DND-41 (cell line): ENCODE results near the gene DCTN3.

Experiments
- EZH2 ChIP-seq: IDR thresholded peaks from 3 replicates; pipeline ENCODE4 v1.6.1; 2012; ENCODE audit warnings: borderline replicate concordance, low read depth, mild to moderate bottlenecking, moderate library complexity, low read length, inconsistent platforms; ENCODE audit not compliant: severe bottlenecking
- TF ChIP-seq, protein P1 (sequence below): IDR thresholded peaks from 2 replicates; pipeline ENCODE4 v1.5.1; 2012; ENCODE audit warnings: borderline replicate concordance, low read length, moderate library complexity, mild to moderate bottlenecking; ENCODE audit not compliant: poor library complexity, severe bottlenecking; ENCODE audit errors: extremely low read depth

DNA sequence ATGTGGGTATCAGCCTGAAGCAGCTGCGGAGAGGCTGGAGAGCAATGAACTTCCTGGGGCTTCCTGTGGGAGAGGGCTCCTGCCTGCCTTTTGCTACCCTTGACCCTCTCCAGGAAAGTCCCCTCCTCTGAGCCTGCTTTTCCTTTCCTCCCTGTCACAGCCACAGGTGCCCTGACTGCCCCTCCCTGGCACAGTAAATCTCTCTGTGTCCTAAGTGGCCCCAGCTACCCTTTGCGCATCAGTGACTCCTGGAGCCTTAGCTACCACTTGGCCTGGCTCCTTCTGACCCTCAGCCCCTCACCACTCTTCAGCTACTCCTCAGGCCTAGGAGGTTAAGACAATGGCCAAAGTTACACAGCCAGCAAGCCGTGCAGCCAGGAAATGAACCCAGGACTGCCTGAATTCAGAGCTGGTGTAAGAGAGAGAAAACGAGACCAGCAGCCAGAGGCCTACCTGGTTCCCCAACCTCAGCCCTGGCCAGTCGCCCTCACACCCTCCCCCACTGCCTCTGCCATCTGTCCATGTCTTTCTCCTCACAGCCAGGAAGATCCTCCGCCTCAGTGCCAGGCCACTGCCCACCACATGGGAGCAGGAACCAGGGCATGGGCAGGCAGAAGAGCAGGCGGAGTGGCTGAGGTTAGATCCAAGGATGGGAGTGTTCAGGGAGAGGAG, 49.4 kb downstream of the DCTN3 start:
- TF ChIP-seq, protein P1, sequence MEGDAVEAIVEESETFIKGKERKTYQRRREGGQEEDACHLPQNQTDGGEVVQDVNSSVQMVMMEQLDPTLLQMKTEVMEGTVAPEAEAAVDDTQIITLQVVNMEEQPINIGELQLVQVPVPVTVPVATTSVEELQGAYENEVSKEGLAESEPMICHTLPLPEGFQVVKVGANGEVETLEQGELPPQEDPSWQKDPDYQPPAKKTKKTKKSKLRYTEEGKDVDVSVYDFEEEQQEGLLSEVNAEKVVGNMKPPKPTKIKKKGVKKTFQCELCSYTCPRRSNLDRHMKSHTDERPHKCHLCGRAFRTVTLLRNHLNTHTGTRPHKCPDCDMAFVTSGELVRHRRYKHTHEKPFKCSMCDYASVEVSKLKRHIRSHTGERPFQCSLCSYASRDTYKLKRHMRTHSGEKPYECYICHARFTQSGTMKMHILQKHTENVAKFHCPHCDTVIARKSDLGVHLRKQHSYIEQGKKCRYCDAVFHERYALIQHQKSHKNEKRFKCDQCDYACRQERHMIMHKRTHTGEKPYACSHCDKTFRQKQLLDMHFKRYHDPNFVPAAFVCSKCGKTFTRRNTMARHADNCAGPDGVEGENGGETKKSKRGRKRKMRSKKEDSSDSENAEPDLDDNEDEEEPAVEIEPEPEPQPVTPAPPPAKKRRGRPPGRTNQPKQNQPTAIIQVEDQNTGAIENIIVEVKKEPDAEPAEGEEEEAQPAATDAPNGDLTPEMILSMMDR, result no peak
- no peak for TF ChIP-seq EZH2
